Activated gamma-delta T cell (primary cell): ENCODE results near the gene IGFL1.
"Not testable (repeated sequence)": the region's sequence is repeated elsewhere in the genome, so short reads cannot be mapped to it uniquely, and the experiment has no call there.

Experiments used
- DNase-seq: peaks from one replicate; lab custom pipeline; 2025; lab: John Stamatoyannopoulos, UW

IGFL1 gene

DNA sequence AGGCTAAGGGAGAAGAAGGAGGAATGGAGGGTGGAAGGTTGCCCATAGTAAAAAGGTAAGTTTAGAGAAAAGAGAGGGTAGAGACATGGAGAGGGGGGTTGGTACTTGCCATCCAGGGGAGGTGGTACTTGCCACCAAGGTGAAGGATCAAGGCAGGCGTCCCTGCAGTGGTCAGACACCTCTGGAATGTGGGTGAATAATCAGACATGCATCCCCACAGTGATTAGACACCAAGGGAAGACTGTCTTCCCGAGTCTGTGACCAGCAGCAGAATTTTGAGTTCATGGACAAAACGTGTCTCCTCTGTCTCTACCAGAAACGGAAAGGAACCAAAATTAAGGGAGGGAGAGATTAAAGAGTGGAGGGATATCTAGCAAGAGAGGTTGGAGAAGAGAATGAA lies 27.1 kb upstream of the IGFL1 start:
- no peak for DNase-seq

- no peak for DNase-seq
These were observed 26.4 kb upstream of the IGFL1 start for GRCh38 chr19:46202872-46203860.

DNA sequence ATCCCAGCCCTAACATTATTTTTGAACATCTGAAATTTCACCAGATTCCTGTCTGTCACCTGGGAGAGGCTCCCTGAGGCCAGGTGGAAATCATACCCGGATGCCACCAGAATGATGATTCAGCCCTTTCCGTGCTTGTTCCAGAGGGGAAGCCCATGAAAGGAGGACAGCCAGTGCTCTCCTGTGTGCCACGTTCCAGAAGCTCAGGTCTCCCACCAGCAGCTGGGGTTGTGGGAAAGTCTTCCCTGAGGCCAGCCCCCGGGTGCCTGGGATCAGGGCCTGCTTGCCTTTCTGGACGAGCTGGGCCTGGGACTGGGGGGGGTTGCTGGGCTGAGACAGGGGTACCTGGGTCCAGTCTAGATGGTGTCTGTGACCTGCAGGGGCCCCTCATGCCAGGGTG lies 25.5 kb upstream of the IGFL1 start:
- DNase-seq, result no peak

- DNase-seq, result no peak
These were observed 24.2 kb upstream of the IGFL1 start for GRCh38 chr19:46205183-46205984.

- DNase-seq, result no peak
These were observed 23.4 kb upstream of the IGFL1 start for GRCh38 chr19:46206176-46206575.

- DNase-seq, result no peak
These were observed 22.9 kb upstream of the IGFL1 start for GRCh38 chr19:46206682-46207081.

- not testable (repeated sequence) for DNase-seq
These were observed 21.7 kb upstream of the IGFL1 start for GRCh38 chr19:46207858-46208257.

GRCh38 chr19:46209051-46209450 lies 20.5 kb upstream of the IGFL1 start:
- no peak for DNase-seq

DNA sequence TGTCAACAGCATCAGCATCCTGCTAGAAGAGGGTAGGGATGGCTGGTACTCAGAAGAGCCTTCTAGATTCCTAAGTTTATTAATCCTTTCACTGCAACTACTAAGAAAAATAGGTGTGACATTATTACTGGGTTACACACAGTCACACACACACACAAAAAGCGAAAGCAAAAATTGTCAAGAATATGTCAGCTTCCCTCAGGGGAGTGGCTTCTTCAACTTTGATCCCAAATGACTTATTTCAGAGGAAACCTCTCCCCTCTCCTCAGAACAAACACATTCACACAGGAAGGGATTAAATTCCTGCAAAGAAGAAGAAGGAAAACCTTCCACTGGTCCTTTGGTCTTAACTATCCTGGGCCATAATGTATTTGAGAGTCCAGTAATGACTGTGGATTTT lies 20.1 kb upstream of the IGFL1 start:
- no peak for DNase-seq

DNA sequence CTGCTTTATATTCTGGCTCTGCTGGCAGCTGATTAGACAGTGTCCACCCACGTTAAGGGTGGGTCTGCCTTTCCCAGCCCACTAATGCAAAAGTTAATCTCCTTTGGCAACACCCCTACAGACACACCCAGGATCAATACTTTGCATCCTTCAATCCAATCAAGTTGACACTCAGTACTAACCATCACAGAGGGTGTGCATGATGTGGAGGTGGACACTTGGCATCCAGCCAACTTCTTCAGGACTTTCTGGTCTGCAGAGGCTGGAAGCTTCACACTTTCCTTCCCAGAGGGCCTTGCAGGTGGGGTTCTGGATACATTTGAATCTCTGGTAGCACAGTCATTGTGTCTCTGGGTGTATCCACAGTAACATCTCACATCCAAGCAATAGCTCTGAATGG lies 18.9 kb upstream of the IGFL1 start:
- DNase-seq, result no peak

DNA sequence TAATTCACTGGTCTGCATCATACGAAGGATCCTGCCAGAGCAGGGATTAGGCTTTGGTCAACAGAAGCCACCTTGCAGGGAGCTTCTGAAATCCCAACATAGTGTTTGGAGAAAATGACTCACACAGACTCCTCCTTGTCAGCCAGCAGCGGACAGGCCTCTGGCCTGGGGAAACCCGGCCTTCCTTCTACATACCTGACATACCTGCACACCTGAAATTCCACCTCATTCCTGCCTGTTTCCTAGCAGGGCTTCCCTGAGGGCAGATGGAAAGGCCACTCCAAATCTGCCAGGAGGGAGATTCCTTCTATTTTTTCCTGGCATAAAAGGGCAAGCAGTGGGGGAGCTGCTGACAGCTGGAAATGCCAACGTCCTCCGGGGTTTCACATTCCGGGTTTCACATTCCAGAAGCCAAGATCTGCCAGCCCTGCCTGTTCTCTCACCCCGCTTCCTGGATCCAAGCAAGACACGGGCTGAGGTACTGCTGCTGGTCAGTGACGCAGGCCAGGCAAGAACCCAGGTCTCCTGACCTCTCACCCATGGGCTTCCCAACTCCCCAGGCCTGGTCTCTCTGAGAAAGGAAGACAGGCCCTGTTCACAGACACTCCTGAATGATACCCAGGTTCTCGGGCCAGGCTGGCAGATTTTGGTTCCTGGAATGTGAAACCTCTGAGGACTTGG lies 18.2 kb upstream of the IGFL1 start:
- no peak for DNase-seq

- DNase-seq, result not testable (repeated sequence)
These were observed 16.9 kb upstream of the IGFL1 start for GRCh38 chr19:46212592-46212991.

DNA sequence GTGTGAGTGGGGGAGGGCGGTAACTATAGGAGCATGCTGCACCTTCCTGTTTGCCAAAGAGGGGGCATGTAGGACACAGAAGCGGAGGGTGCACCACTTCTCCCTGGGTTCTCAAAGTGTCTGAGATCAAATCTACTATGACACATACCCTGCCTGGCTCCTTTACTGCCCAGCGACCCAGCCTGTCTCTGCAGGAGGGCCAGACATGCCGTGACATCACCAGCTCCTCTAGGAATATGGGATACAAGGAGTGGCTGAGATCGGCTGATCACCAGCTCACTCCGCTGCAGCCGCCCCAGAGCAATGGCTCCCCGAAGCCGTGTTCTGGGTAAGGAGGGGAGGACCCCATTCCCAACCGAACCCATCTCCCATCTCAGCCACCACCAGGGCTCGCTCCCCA lies 16.4 kb upstream of the IGFL1 start:
- no peak for DNase-seq

DNA sequence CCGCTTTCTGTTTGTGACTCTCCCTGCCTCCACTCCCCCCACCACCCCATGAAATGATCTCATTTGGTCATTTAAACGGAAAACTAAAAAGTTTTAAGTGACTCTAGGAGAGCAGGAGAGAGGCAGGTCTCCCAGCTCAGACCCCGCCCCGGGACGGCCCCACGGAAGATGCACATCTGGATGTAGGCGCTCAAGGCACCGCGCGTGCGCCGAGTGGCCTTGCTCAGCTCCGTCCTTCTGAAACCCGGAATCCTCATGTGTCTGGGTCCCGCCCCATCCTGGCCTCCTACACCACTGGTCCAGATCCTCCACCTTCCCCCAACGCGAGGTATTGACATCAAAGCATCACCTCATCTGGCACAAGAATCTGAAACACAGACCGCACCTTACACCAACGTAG lies 15.7 kb upstream of the IGFL1 start:
- DNase-seq, result no peak

DNA sequence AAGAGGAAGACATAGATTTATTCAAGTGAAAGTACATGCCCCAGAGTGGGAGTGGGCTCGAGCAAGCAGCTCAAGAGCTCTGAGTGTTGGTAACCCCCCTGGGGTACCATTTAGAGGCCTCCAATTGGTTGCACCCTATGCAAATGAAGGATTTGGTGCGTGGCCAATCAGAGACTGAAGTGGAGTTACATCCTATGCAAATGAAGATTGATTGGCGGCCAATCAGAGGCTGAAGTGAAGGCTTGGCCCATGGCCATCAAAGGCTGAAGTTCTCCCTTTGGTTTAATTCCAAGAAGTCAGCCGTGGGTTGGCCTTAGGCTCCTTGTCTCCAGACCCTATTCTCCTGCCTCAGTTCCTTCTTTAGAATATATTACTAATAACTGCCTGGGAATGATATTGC lies 12.9 kb upstream of the IGFL1 start:
- DNase-seq, result no peak

DNA sequence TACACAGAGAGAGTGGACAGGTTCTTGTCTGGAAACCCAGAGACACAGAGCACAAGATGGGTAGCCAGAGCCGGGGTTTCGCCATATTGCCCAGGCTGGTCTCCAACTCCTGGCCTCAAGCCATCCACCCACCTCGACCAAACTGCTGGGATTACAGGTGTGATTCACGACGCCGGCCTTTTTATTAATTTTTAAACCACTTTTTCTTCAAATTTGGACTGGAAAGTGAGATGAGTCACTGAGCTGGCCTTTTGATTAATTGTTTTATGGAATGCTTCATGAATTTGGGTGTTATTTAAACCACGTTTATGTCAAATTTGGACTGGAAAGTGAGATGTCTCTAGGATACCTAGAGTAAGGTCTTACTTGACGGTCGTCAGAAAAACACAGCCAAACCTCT lies 12.1 kb upstream of the IGFL1 start:
- DNase-seq, result no peak

DNA sequence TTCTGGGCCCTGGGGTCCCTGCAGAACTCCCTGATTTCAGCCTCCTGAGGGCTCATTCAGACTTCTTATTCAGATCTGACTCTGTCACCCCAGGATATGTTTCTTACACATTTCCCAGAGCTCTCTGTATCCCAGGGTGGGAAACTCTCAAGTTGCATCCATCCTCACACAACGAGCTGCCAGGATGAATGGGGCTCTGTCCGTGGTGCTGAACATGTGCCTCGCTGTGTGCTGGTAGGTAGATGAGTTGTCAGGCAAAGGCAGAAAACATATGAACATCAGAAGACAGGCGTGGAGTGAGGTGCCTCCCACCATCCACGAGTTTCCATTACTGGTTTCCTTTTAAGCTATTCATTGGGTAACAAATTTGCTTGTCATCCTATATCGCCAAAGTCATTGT lies 11.4 kb upstream of the IGFL1 start:
- DNase-seq, result no peak

- no peak for DNase-seq
These were observed 9.4 kb upstream of the IGFL1 start for GRCh38 chr19:46220038-46220615.

GRCh38 chr19:46221152-46221551 lies 8.4 kb upstream of the IGFL1 start:
- DNase-seq, result no peak

- DNase-seq, result no peak
These were observed 7.4 kb upstream of the IGFL1 start for GRCh38 chr19:46221981-46222610.

- not testable (repeated sequence) for DNase-seq
These were observed 5.8 kb upstream of the IGFL1 start for GRCh38 chr19:46223787-46224186.

GRCh38 chr19:46224773-46225172 lies 4.8 kb upstream of the IGFL1 start:
- no peak for DNase-seq
